ENCODE measurements around the gene PSMD11.

DNA sequence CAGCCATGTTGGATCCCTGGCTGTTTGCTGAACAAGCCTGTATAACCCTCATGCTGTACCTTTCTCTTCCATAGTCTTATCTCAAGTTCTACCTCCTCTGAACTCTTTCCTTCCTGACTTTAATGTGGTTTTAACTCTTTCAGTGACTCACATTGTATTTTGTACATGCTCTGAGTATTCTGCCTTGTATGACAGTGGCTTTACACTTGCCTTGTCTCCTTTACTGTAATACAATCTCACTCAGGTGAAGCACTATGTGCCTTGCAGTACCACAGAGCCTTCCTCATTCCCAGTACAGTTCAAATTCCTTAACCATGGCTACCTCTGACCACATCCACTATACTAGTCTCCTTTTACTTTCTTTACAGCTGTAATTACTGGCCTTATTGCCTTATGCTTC is 14.1 kb downstream of the PSMD11 start:
- TF ChIP-seq FOXM1 (IDR thresholded peaks at IDR 0.05; ENCODE audit: borderline replicate concordance) (no peak), PKNOX1 (IDR thresholded peaks at IDR 0.05) (no peak)
